GM19452 (cell line): ENCODE measurements around the gene CUEDC1.
"Not testable (repeated sequence)": the region's sequence is repeated elsewhere in the genome, so short reads cannot be mapped to it uniquely, and the experiment has no call there.

ENCODE experiments used
- ATAC-seq: cut with Tn5 transposase; IDR thresholded peaks from one replicate; pipeline ENCODE4 v1.9.1; 2021; ENCODE audit not compliant: unreplicated experiment

The CUEDC1 gene

DNA sequence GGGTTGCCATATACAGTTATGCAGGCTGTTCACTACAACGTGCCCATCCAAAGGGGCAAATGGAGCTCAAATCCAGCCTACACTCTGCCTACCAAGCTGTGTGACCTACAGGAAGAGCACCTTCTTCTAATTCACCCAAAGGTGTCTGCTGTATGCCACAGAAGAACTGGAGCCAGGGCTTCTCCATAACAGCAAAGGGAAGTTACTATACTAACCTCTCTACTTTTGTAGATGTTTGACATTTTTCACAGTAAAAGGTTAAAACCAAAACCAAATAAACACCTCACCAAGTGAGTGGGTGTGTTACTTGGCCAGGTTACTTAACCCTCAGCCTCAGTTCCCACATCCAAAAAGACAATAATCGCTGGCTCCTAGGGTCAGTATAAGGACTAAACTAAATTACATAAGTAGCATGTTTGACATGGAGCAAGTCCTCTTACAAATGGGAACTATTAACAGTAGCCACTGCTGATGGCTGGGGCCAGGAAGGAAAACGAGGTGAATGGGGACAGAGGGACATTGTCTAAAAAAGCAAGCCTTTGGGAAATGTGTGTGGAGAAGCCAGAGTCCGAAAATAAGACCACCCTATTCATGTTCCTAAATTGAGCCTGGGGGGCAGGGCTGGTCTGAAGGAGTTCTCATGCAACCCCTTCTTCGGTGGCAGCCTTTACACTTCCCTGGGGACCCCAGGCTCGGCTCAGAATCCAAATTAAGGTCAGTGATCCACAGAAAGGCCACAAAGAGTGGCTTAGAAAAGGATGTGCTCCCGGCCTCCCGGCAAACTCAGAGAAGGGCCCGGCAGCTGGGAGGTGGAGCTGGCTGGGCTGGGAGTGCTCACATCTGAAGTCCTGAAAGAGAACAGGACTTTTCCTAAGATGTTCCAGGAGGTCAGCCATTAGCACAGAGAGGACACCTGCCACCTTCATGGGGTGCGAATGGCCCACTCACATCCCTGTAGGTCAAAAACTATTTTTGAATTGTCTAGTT is 13.5 kb downstream of the CUEDC1 start:
- no peak for ATAC-seq

DNA sequence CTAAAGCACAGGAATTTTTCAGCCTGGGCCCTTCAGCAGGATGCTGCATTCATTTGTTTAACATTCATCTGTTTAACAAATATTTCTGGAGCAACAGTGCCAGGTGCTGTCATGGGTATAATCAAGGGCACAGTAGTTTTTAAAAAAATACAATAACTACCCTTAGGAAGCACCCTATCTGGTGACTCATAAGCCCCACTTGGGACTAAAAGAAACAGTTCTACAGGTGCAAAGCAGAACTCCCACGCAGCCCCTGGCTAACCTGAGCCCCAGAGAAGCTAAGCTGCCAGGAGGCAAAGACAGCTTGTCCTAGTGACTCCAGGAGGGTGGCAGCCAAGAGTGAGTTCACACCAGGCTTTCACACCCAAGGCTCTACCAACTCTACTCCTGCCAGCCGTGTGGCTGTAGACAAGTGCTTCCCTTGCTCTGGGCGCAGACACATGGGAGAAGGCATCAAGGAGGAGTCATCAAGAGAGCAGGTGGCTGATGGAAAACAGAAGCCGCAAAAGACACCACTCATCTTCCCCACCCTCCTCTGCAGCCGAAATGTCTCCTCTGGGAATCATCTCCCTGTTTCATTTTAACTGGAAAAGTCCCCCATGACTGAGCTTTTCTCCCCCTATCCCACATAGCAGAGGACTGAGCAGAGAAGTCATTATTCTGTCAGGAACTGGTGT is 14.4 kb downstream of the CUEDC1 start:
- ATAC-seq, result no peak

DNA sequence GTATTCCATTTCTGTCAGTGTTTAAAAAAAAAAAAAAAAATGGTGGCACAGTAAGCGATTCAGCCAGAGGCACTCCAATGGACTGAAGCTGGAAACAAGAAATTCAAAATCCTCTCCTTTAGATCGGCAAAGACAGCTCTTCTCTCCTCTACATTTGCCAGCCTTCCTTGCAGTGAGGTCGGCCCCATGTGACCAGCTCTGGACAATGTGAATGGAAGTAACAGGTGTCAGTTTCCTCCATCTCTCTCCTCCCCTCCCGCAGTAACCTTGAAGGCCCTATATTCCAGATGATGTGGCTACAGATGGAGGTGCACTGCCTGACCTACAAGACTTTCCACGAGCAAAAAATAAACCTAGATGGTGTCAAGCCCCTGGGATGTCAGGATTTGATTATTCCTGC is 15.0 kb downstream of the CUEDC1 start:
- no peak for ATAC-seq

DNA sequence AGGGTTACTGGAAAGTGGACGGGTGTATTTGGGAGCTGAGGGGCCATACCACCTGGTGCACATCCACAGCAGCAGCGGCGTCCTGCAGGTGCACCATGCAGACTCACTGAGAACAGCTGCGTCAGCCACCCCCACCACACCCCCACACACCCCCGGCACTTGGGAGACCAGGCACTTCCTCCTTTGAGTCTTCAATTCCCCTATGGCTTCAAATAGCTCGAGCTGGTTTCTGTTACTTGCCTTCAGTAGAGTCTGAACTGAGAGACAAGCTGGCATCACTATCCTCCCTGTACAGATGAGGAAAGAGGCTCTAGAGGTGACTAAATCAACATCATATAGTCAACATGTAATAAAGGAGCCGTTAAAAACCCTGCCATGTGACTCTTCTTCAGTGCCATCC is 15.4 kb downstream of the CUEDC1 start:
- peak; percentile 67 for ATAC-seq

DNA sequence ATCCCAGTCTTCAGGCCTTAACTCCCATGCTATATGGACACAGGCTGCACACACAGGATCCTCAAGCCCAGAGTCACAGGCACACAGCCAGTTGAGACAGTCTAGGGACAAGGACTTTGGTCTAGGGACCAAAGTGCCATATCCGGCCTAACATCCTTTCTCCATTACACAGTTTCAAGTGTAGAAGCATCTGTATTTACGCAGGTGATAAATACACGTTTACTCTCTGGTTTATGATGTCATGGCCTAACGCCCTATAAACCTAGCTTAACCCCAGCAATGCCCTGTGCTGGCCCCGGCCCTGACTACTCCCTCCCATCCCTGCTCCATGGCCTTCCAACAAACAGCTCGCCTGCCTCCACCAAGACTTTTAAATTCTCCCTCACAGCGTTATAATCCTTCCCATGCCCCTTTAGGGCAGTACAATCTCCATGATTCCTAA is 17.1 kb downstream of the CUEDC1 start:
- ATAC-seq, result no peak

DNA sequence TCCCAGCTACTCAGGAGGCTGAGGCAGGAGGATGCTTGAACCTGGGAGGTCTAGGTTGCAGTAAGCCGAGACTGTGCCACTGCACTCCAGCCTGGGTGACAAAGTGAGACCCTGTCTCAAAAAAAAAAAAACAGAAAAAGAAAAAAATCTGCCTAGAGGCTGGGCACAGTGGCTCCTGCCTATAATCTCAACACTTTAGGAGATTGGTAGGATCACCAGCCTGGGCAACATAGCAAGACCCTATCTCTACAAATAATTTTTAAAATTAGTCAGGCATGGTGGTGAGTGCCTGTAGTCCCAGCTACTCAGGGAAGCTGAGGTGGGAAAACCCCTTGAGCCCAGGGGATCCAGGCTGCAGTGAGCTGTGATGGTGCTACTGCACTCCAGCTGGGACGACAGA is 17.7 kb downstream of the CUEDC1 start:
- no peak for ATAC-seq

DNA sequence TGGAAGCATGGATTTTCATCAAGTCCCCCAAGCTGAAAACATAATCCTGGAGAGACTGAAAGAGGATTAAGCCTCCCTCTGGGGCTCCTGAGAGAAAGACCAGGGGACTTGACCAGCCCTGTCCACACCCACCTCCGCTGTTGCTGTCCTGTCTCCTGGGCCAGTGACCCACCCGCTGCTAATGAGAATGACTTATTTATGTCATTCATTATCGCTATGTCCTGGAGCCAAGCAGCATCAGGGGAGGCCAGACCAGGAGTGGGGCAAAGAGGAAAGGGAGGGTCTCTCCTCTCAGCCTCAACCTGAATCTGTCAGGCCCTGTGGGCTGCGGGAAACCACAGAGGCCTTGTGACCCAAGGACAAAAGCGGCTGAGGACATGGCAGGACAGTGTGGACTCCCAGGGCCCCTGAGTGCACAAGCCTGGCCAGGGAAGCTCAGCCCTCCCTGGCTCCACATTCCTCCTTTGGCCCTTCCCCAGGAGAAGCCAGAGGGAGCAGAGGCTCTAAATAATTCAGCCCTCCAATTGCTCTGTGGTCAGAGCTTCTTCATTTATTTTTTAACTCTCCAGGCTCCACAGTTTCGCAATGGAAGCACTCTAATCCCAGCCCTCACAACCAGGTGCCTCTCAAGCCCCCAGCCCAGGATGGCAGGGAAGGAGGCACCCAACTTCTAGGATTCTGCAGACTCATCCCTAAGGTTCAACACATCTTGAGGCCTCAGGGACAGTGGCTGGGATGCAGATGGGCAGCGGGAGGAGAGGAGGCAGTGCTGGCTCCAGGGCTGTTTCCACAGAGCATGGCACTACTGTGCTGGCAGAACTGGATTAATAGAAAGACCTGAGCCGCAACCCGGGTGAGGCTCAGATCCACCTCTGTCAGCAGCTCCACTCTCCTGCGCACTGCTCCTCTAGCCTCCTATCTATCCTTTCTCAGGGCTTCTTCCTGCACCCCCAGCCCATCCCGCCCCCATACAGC is 19.1 kb downstream of the CUEDC1 start:
- no peak for ATAC-seq

DNA sequence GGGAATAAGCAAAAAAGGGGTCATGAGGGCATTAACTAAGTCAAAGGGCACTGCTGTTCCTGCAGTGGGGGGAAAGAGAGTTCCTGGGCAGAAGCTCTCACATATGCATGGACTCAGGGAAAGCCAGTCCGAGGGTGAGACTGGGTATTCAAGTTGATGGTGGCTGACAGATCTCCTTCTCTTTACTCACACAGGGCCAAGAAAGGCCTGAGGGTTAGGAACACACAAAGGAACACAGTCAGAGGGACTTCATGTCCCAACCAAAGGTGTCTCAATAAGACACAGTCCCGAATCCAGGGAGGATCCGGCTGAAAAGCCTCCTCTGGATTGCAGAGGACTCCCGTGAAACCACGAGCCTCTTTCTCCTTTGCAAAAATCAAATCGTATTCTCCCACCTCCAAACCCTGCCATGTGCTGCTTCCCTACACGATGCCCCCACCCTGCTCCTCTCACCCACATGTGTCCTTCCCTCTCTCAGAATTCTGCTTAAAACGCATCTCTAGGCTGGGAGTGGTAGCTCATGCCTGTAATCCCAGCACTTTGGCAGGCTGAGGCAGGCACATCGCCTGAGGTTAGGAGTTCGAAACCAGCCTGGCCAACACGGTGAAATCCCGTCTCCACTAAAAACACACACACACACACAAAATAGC is 23.6 kb downstream of the CUEDC1 start:
- no peak for ATAC-seq

DNA sequence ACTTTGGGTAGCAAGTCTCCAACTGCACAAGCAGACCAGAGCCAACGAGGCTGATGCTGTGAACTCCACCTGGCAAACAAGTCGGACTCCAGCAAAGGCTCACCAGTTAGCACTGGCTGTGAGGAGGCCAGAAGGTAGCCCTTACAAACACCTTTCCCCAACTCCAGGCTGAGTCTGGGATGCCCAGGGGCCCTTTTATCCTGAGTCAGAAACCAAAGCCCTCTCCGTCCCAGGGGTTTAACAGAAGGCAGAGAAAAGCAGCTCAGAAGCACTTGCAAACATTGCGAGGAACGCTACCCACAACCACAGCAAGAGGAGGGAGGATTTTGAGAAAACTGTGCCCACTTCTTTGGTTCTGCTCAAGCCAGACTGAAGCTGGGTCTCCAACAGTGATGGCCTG is 25.0 kb downstream of the CUEDC1 start:
- ATAC-seq, result no peak

DNA sequence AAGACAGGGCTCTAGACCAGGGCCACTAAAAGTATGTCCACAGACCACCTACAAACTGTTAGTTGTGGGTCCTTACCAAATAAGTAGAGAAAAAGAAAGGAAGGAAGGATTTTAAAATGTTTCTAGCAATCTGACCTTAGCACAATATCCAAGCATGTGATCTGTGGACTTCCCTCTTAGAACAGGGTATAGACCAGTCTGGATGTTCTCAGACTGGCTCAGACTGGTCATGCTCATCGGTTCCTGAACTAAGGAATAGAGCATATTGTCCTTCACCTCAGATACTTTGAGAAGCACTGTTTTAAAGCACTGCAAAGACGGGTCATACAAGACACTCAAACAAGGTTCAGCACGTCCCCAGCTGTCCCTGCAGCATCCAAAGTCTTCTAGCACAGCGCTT is 25.8 kb downstream of the CUEDC1 start:
- no peak for ATAC-seq

DNA sequence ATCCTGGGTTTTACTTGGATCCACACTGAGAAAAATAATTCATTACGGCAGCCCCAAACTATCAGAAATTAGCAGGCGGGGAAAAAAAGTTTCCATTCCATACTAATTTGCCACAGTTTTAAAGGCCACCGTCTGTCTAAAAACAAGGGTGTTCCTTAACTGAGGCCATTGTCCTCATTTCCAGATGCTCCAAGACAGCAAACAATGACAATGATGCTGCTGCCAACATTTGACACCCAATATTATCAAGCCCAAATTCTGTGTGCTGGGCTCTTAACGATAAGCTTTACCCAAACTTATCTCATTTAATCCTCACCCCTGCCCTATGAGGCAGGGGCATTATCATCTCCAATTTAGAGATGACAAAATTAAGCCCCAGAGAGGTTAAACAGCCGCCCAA is 26.3 kb downstream of the CUEDC1 start:
- ATAC-seq, result no peak

DNA sequence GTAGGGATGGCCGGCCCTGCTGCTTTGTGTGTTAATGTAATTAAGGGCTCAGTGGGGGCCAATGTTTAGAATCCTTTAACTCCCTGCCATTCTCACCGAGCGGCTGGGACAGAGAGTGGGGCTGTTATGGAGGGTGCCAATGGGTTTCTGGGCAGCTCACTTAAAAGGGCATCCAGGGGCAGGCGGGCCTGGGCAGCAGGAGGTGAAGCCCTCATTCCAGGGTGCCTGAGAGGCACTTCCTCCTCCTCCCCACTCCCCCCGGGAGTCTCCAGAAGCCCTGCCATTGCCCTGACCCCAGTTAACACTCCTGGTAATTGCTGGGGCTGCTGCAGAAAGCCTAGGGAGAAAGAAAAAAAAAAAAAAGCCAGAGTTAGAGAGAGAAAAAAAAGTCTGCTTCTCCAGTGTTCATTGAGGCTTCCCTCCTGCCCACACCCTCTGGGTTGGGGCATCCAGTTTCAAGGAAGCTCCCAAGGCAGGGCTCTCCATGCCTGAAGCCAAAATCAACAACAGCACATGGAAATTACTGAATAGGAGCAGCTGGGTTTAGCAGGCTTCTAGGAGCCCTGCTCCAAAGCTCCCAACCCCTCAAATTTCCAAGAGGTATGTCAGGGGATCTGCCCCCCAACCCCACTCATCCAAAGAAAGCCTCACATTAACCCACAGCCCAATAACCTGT is 28.0 kb downstream of the CUEDC1 start:
- ATAC-seq, result no peak

DNA sequence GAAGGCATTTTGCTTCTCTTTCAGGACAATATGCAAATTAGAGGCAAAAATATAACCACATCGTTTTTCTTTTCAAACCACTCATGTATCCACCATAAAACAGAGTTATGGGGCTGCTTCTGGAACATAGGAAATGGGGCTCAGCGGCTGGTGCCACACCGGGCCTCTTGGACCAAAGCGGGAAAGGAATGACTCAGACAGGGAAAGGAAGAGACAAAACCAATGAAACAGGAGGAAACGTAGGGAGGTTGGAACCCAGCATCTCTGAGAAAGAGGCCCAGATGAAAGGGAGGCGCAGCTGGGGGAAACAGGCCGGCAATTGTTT is 28.5 kb downstream of the CUEDC1 start:
- ATAC-seq, result no peak

DNA sequence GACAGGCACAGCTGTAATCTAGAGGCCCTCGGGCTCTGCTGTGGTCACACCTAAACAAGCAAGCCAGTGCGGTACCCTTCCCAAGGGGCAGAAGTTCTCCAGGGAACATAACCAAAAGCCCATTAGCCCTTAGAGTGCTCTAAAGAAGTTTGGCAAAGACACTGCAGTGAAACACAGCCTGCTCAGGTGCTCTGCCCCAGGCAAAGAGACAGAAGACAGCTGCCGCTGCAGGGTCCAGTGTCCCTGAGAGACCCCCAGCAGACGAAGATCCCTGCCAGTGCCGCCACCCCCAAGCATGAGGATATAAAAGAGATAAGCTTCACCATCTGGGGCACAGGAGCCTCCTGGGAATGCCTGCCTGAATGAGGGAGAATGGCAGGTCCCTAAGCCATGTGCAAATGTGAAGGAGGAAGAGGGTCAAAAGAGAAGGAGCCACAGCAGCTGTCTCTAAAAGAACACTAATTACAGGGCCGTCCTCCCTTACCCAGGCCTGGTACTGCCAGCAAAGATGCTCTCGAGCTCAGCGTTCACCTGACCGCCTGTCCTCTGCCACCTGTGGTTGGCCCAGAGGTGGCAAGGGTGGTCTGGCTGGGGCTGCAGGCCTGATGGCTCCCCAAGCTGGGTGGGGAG is 29.7 kb downstream of the CUEDC1 start:
- no peak for ATAC-seq

DNA sequence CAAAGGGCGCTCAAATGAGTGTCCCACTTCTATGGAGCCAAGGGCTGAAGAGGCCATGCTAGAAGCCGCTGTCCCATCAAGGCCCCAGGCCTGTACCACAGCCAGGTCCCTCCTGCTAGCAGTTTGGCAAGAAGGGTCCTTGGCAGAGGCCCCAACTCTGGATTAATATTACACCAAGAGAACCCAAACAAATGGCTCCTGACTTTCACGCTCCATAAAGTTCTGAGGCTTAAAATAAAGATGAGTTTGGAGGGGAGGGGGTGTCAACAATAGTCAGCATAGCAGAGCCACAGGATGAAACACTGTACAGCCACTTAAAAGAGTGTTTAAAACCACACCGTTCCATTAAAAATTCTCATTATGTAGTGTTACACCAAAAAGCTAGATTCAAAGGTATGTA is 30.5 kb downstream of the CUEDC1 start:
- ATAC-seq, result no peak

DNA sequence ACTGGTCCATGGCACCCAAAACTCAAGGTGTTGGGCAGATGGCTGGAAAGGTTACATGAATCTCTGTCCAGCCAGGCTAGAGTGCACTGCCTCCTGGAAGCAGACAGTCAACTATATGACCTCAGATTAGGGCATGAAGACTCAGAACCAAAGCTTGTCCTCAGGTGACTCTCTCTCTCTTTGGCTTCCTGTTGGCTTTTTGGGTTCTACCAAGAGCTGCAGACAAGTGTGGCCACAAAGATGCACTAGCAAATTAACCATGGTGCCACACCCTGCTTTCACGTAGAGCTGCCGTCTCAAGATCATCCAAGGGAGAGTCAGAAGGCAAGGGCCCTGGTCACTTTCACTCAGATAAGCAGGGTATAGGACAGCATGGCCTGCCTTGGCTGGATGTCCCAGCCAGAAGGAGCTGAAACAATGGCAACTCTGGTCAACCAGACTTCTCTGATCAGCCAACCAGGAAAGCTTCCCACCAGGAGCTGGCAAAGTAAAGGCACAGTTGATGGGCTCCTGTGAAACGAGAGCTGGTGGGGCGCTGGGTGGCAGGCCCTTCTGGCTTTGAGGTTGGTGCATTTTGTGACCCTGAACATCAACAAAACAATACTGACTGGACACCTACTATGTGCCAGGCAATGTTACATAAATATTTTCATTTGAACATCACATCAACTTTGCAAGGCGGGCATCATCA is 31.9 kb downstream of the CUEDC1 start:
- no peak for ATAC-seq

DNA sequence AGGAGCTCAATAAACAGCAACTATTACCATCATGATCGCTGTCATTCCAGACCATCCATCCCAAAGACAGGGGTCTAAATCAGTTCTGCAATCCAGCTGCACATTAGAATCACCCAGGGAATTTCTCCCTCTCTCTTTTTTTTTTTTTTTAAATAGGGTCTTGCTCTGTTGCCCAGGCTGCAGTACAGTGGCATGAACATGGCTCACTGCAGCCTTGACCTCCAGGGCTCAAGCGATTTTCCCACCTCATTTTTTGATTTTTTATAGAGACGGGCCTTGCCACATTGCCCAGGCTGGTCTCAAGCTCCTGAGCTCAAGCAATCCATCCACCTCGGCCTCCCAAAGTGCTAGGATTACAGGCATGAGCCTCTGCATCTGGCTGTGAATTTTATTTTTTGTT is 32.5 kb downstream of the CUEDC1 start:
- not testable (repeated sequence) for ATAC-seq

DNA sequence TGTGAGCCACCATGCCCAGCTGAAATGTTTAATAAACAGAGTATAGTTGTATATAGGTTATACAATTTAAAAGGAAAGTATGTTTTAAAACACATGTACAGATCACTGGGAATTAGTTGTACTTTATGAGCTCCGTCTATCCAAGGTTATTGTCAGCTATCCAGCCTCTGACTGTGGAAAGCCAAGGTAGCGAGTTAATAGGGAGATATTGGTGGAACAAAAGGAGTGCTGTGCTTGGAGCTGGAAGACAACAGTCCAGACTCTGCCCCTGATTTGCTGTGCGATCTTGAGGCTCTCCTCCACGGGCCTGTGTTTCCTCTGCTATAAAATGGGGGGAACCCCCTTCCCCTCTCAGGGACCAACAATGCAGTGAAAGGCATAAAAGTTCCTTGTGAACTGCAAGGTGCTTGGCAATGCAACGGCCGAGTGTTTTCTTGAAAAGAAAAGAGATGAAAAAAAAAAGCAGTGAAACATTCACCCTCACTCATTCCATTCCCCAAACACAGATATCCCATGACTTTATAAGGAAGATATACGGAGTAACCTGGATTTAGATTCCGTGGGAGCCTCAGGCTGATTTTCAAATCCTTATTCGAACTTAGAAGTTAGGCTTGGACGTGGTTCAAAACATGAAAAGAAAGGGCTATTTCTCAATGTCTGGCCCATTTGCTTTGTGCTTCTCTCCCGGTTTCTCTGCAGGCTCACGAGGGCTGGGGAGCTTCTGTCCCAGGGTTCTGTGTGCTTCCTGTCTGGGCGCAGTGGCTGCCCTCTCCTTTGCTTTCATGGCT is 34.1 kb downstream of the CUEDC1 start:
- ATAC-seq, result no peak
